OCI-LY1 (cell line): ENCODE results near the gene CDC45.
"Not testable (repeated sequence)": the region's sequence is repeated elsewhere in the genome, so short reads cannot be mapped to it uniquely, and the experiment has no call there.

ENCODE experiments used
- H2AFZ ChIP-seq: fragments of 200-600 bp; sonication (generic), shearing (Covaris generic); 2 replicates; pipeline ENCODE4 v1.6.0; 2014; ENCODE audit warnings: antibody characterized with exemption, mild to moderate bottlenecking, low read length
- H3F3A ChIP-seq: fragments of 200-600 bp; sonication (generic), shearing (Covaris generic); 2 replicates; pipeline ENCODE4 v1.6.0; 2014; ENCODE audit warnings: mild to moderate bottlenecking, antibody characterized with exemption, low read length, moderate library complexity; ENCODE audit not compliant: insufficient read depth
- H3K27ac ChIP-seq: fragments of 200-600 bp; sonication (generic); 2 replicates; pipeline ENCODE4 v1.5.1; 2014; ENCODE audit warnings: low read length, mixed run types, mild to moderate bottlenecking, low read depth; ENCODE audit not compliant: poor library complexity, severe bottlenecking
- H3K27me3 ChIP-seq: fragments of 200-600 bp; sonication (generic); 2 replicates; pipeline ENCODE4 v1.6.0; 2014; ENCODE audit warnings: antibody characterized with exemption, mild to moderate bottlenecking, low read length, moderate library complexity; ENCODE audit not compliant: insufficient read depth
- H3K36me3 ChIP-seq: fragments of 200-600 bp; sonication (generic); 2 replicates; pipeline ENCODE4 v1.6.1; 2014; ENCODE audit warnings: mild to moderate bottlenecking, antibody characterized with exemption, low read length, moderate library complexity, mixed read lengths; ENCODE audit not compliant: insufficient read depth
- H3K4me1 ChIP-seq: fragments of 200-600 bp; sonication (generic); 2 replicates; pipeline ENCODE4 v1.5.1; 2014; ENCODE audit warnings: mild to moderate bottlenecking, low read length, moderate library complexity; ENCODE audit not compliant: insufficient read depth, severe bottlenecking
- H3K4me2 ChIP-seq: fragments of 200-600 bp; sonication (generic), shearing (Covaris generic); 2 replicates; pipeline ENCODE4 v1.6.1; 2014; ENCODE audit warnings: low read length
- H3K4me3 ChIP-seq: fragments of 200-600 bp; sonication (generic); 2 replicates; pipeline ENCODE4 v1.5.1; 2014; ENCODE audit warnings: low read length, low read depth, mild to moderate bottlenecking, mixed read lengths; ENCODE audit not compliant: poor library complexity, severe bottlenecking
- H3K79me2 ChIP-seq: fragments of 200-600 bp; shearing (Covaris generic); 2 replicates; pipeline ENCODE4 v1.6.1; 2016; ENCODE audit warnings: mixed run types, low read length, mixed read lengths; ENCODE audit not compliant: insufficient read depth
- H3K9ac ChIP-seq: fragments of 200-600 bp; sonication (generic), shearing (Covaris generic); 2 replicates; pipeline ENCODE4 v1.6.1; 2014; ENCODE audit warnings: mild to moderate bottlenecking, low read length, mixed read lengths
- H3K9me2 ChIP-seq: fragments of 200-600 bp; sonication (generic), shearing (Covaris generic); 2 replicates; pipeline ENCODE4 v1.6.1; 2014; ENCODE audit warnings: low read depth, mild to moderate bottlenecking, low read length, mixed read lengths
- H3K9me3 ChIP-seq: fragments of 200-600 bp; shearing (Covaris generic); 2 replicates; pipeline ENCODE4 v1.6.1; 2014; ENCODE audit warnings: low read length, mixed read lengths
- H4K20me1 ChIP-seq: fragments of 200-600 bp; sonication (generic), shearing (Covaris generic); 2 replicates; pipeline ENCODE4 v1.6.0; 2016; ENCODE audit warnings: mild to moderate bottlenecking, low read length; ENCODE audit not compliant: insufficient read depth
- EZH2 ChIP-seq: fragments of 200-600 bp; sonication (generic), shearing (Covaris generic); IDR thresholded peaks from 2 replicates; pipeline ENCODE4 v1.8.0; 2017; ENCODE audit warnings: borderline replicate concordance, mixed run types, mild to moderate bottlenecking, antibody characterized with exemption, low read length, moderate library complexity, mixed read lengths
- TF ChIP-seq, protein P1 (sequence below): fragments of 200-600 bp; sonication (generic), shearing (Covaris generic); IDR thresholded peaks from 2 replicates; pipeline ENCODE4 v1.5.1; 2017; ENCODE audit warnings: mild to moderate bottlenecking, antibody characterized with exemption, low read length, moderate library complexity, mixed read lengths

The CDC45 gene

DNA sequence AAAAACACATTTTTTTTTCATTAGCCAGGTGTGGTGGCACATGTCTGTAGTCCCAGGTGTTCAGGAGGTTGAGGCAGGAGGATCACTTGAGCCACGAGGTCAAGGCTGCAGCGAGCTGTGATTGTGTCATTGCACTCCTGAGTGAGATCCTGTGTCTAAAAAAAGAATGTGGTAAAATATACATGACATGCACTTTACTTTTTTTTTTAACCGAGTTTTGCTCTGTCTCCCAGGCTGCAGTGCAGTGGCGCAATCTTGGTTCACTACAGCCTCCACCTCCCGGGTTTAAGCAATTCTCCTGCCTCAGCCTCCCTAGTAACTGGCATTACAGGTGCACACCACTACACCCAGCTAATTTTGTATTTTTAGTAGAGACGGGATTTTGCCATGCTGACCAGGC, 67.0 kb downstream of the CDC45 start:
- Histone ChIP-seq H3K4me1 (no peaks in the 10 kb centered on the region), H3F3A (no peaks in the 10 kb centered on the region), H4K20me1 (no peaks in the 10 kb centered on the region), H2AFZ (no peak overlapping the region), H3K9me3 (no peaks in the 10 kb centered on the region), H3K36me3 (no peaks in the 10 kb centered on the region), H3K79me2 (no peaks in the 10 kb centered on the region), H3K27me3 (no peaks in the 10 kb centered on the region; the same call in 1 of the 2 replicates), H3K9me2 (no peaks in the 10 kb centered on the region), H3K4me3 (no peak overlapping the region), H3K9ac (no peak overlapping the region), H3K4me2 (no peak overlapping the region), H3K27ac (no peak overlapping the region)
- no peak for TF ChIP-seq EZH2
- TF ChIP-seq, protein P1, sequence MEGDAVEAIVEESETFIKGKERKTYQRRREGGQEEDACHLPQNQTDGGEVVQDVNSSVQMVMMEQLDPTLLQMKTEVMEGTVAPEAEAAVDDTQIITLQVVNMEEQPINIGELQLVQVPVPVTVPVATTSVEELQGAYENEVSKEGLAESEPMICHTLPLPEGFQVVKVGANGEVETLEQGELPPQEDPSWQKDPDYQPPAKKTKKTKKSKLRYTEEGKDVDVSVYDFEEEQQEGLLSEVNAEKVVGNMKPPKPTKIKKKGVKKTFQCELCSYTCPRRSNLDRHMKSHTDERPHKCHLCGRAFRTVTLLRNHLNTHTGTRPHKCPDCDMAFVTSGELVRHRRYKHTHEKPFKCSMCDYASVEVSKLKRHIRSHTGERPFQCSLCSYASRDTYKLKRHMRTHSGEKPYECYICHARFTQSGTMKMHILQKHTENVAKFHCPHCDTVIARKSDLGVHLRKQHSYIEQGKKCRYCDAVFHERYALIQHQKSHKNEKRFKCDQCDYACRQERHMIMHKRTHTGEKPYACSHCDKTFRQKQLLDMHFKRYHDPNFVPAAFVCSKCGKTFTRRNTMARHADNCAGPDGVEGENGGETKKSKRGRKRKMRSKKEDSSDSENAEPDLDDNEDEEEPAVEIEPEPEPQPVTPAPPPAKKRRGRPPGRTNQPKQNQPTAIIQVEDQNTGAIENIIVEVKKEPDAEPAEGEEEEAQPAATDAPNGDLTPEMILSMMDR, result no peak

DNA sequence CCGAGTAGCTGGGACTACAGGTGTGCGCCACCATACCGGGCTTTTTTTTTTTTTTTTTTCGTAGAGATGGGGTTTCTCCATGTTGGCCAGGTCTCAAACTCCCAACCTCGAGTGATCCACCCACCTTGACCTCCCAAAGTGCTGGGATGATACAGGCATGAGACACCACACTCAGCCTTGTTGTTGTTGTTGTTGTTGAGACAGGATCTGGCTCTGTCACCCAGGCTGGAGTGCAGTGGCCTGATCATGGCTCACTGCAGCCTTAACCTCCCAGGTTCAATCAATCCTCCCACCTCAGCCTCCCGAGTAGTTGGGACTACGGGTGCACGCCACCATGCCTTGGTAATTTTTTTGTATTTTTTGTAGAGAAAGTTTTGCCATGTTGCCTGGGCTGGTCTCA, 67.9 kb downstream of the CDC45 start:
- no peaks in the 10 kb centered on the region for H3K36me3 ChIP-seq
- H3F3A ChIP-seq, result no peaks in the 10 kb centered on the region
- H3K4me2 ChIP-seq, result no peak overlapping the region
- H3K27me3 ChIP-seq, result no peaks in the 10 kb centered on the region; the same call in 1 of the 2 replicates
- H3K27ac ChIP-seq, result no peak overlapping the region
- H3K4me1 ChIP-seq, result no peaks in the 10 kb centered on the region
- no peaks in the 10 kb centered on the region for H4K20me1 ChIP-seq
- TF ChIP-seq, protein P1, result no peak
- TF ChIP-seq EZH2, result no peak
- no peak overlapping the region for H2AFZ ChIP-seq
- H3K9me3 ChIP-seq, result no peaks in the 10 kb centered on the region
- H3K9me2 ChIP-seq, result no peaks in the 10 kb centered on the region
- no peaks in the 10 kb centered on the region for H3K79me2 ChIP-seq
- no peak overlapping the region for H3K9ac ChIP-seq
- no peak overlapping the region for H3K4me3 ChIP-seq

DNA sequence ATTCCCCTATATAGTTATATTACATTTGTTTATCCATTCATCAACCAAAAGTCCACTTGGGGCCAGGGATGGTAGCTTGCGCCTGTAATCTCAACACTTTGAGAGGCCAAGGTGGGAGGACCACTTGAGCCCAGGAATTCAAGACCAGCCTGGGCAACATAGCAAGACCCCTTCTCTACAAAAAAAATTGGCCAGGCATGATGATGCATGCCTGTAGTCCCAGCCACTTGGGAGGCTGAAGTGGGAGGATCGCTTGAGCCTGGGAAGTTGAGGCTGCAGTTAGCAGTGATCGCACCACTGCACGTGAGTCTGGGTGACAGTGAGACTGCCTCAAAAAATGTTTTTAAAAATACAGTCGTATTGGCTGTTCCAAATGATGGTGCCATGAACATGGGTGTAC, 68.7 kb downstream of the CDC45 start:
- not testable (repeated sequence) for H3K9me3 ChIP-seq, H3K36me3 ChIP-seq, H3K27me3 ChIP-seq, H2AFZ ChIP-seq, H3K4me2 ChIP-seq, H3K9me2 ChIP-seq, H4K20me1 ChIP-seq, H3K9ac ChIP-seq, H3F3A ChIP-seq, H3K4me1 ChIP-seq, H3K4me3 ChIP-seq, H3K27ac ChIP-seq, H3K79me2 ChIP-seq

DNA sequence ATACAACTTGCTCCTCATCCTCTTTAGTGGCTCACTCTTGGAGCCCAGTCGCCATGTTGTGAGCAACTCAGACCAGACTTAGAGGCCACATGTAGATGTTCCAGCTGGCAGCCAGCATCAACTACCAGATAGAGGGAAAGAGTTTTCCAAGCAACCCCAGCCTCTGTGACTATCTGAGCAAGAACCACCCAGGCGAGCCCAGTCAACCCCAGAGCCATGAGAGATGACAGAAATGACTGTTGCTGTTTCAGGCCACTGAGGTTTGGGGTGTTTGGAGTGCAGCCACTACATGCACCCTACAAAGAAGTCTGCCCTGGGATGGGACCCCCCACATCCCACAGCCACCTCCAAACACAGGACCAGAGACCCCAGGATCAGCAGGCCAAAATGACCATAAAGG, 69.2 kb downstream of the CDC45 start:
- Histone ChIP-seq H3K4me2 (no peak overlapping the region), H3K4me3 (no peak overlapping the region), H3K36me3 (no peaks in the 10 kb centered on the region; the same call in 1 of the 2 replicates), H4K20me1 (no peaks in the 10 kb centered on the region), H3K79me2 (no peaks in the 10 kb centered on the region), H2AFZ (no peak overlapping the region), H3K27me3 (peaks cover 6% of the 10 kb centered on the region; the same call in 1 of the 2 replicates), H3F3A (no peaks in the 10 kb centered on the region), H3K9ac (no peak overlapping the region), H3K4me1 (no peaks in the 10 kb centered on the region), H3K9me2 (no peaks in the 10 kb centered on the region), H3K9me3 (no peaks in the 10 kb centered on the region; the same call in 1 of the 2 replicates), H3K27ac (no peak overlapping the region)
- TF ChIP-seq, protein P1, result no peak
- no peak for TF ChIP-seq EZH2
